Sigmoid colon (tissue), 7 donors: ENCODE measurements around the gene ANKRD44. TPM values are rescaled to one million over a fixed set of nuclear protein-coding genes. Genes with fewer than 3 reads are reported as not detected.

Experiments
- DNase-seq: peaks from one replicate; pipeline ENCODE4 v3.0.0-alpha.2; 2019
- H3K27ac ChIP-seq, 4 donors: fragments of 200-600 bp; sonication (generic); one replicate each; pipeline ENCODE4 v1.5.1; 2016 to 2019; ENCODE audit warnings: mild to moderate bottlenecking in 1 of 4
- H3K27me3 ChIP-seq, 3 donors: fragments of 200-600 bp; sonication (generic); one replicate each; pipeline ENCODE4 v1.5.1; 2019; ENCODE audit warnings: mild to moderate bottlenecking in 1 of 3
- H3K36me3 ChIP-seq, 4 donors: fragments of 200-600 bp; sonication (generic); one replicate each; pipeline ENCODE4 v1.5.1; 2016 to 2019
- H3K4me1 ChIP-seq, 4 donors: fragments of 200-600 bp; sonication (generic); one replicate each; pipeline ENCODE4 v1.5.1; 2017 to 2019
- H3K4me3 ChIP-seq, 4 donors: fragments of 200-600 bp; sonication (generic); one replicate each; pipeline ENCODE4 v1.5.1; 2017 to 2019; ENCODE audit warnings: mild to moderate bottlenecking in 2 of 4, moderate library complexity in 1 of 4
- H3K9me3 ChIP-seq, 4 donors: fragments of 200-600 bp in 3 of 4; sonication (generic) in 3 of 4; one replicate each; pipeline versions ENCODE4 v1.5.1 to v1.6.1; 2013 to 2019
- EP300 ChIP-seq, 4 donors: sonication (generic); formaldehyde crosslinking; IDR thresholded peaks; one replicate each; pipeline ENCODE4 v1.6.1; 2017; ENCODE audit warnings: antibody characterized with exemption in 4 of 4
- POLR2A ChIP-seq, 2 donors: fragments of 450-650 bp; IDR thresholded peaks; one replicate each; pipeline ENCODE4 v1.6.1; 2016; ENCODE audit warnings: antibody characterized with exemption in 2 of 2, mild to moderate bottlenecking in 2 of 2, moderate library complexity in 2 of 2
- POLR2AphosphoS5 ChIP-seq, 4 donors: sonication (generic); formaldehyde crosslinking; IDR thresholded peaks; one replicate each; pipeline ENCODE4 v1.6.1; 2017; ENCODE audit warnings: antibody characterized with exemption in 4 of 4
- WGBS, 2 donors: extraction: QIAGEN DNeasy Blood & Tissue Kit; methylation state at CpG; one replicate each; pipeline ENCODE4 v1.1.7; 2013; 5-methylcytosine and 5-hydroxymethylcytosine counted together
- intact Hi-C: fragments of 100-400 bp; cut with DNase I; formaldehyde crosslinking; loops from one replicate; pipeline ENCODE4 v1.15.1; 2023
- polyA plus RNA-seq, 3 donors: library from polyadenylated mRNA; stranded (reverse); fragments of 200-250 nt; gene quantifications; one replicate each; pipeline ENCODE4 v1.2.3, GENCODE V29; 2013
- total RNA-seq, 4 donors: library from RNA; depleted of rRNA; stranded (reverse); fragments of >200 nt; gene quantifications; one replicate each; pipeline ENCODE4 v1.1.0, GENCODE V29; 2016
- TF ChIP-seq, protein P1 (sequence below), 4 experiments: fragments of 450-650 bp in 3 of 4; fragments of 200-600 bp in 1 of 4; IDR thresholded peaks; one replicate each; pipeline ENCODE4 v1.5.1; 2016 to 2019; ENCODE audit warnings: antibody characterized with exemption in 4 of 4, mild to moderate bottlenecking in 3 of 4, moderate library complexity in 2 of 4
- donor health status: healthy with polysubstance abuse.
- donor health status: Bipolar disorder and iron deficiency.
- donor health status: healthy.

ANKRD44 gene
- total and polyA plus RNA-seq, 7 donors = 1.2 to 41.1 (median 34.2) TPM

DNA sequence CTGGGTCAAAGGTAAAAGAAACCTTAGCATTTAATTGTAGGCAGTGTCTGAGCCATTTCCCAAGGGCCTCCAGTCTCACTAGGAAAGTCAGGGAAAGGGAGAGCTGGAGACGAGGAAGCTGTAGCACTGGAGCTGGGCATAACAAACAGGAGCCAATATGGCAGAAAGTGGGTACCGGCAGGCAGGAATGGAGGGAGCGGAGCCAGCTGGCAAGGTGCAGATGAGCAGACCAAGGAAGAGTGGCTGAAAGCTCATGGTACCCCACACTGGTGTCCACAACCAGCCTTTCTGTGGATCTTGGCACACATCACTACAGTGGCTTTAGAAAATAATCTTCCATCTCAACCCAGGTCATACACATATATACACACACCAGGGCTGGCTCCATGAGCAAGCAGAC, 40.0 kb downstream of the ANKRD44 start:
- no peak overlapping the region for H3K4me3 ChIP-seq
- H3K27me3 ChIP-seq = no peaks in the 10 kb centered on the region
- intact Hi-C loops = no loop called here
- DNase-seq = no peak
- peaks cover 0 to 57% (median 48%) of the 10 kb centered on the region in 4 donors for H3K4me1 ChIP-seq
- no peaks in the 10 kb centered on the region for H3K9me3 ChIP-seq
- no peak for TF ChIP-seq POLR2A (IDR thresholded peaks at IDR 0.05)
- no peak for TF ChIP-seq EP300 (IDR thresholded peaks at IDR 0.05)
- TF ChIP-seq POLR2AphosphoS5 (IDR thresholded peaks at IDR 0.05) = no peak
- TF ChIP-seq, protein P1, sequence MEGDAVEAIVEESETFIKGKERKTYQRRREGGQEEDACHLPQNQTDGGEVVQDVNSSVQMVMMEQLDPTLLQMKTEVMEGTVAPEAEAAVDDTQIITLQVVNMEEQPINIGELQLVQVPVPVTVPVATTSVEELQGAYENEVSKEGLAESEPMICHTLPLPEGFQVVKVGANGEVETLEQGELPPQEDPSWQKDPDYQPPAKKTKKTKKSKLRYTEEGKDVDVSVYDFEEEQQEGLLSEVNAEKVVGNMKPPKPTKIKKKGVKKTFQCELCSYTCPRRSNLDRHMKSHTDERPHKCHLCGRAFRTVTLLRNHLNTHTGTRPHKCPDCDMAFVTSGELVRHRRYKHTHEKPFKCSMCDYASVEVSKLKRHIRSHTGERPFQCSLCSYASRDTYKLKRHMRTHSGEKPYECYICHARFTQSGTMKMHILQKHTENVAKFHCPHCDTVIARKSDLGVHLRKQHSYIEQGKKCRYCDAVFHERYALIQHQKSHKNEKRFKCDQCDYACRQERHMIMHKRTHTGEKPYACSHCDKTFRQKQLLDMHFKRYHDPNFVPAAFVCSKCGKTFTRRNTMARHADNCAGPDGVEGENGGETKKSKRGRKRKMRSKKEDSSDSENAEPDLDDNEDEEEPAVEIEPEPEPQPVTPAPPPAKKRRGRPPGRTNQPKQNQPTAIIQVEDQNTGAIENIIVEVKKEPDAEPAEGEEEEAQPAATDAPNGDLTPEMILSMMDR (IDR thresholded peaks at IDR 0.05) = no peak
- H3K27ac ChIP-seq = no peak overlapping the region
- H3K36me3 ChIP-seq = no peaks in the 10 kb centered on the region
- 83 to 93% methylated on average over 3 of the region's 3 CpGs for WGBS, 2 donors

DNA sequence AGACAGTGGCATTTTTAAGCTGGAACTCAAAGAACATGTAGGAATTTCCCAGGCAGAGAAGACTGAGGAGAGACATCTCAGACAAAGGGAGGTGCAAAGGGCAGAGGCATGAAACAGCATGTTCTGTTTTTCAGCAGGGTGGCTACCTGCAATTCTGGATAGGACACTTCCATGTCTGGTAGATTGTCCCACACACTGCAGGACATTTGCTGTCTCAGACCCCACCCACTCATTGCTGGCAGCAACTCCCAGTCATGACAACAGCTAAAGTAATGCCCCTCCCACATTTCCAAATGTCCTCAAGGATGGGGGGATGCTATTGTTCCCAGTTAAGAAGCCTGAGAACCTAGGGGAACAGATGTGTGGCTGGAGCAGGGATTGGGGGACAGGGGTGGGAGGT, 40.8 kb downstream of the ANKRD44 start:
- Histone ChIP-seq H3K27me3 (no peaks in the 10 kb centered on the region), H3K4me3 (no peak overlapping the region), H3K27ac (peak overlapping the region in 1 of 4 donors; percentile 43), H3K4me1 (peaks cover 0 to 65% (median 55%) of the 10 kb centered on the region in 4 donors), H3K9me3 (no peaks in the 10 kb centered on the region), H3K36me3 (no peaks in the 10 kb centered on the region)
- no peak for TF ChIP-seq POLR2A (IDR thresholded peaks at IDR 0.05)
- no peak for TF ChIP-seq EP300 (IDR thresholded peaks at IDR 0.05)
- TF ChIP-seq POLR2AphosphoS5 (IDR thresholded peaks at IDR 0.05) = no peak
- TF ChIP-seq, protein P1 (IDR thresholded peaks at IDR 0.05) = no peak
- intact Hi-C loops = no loop called here
- DNase-seq = no peak

DNA sequence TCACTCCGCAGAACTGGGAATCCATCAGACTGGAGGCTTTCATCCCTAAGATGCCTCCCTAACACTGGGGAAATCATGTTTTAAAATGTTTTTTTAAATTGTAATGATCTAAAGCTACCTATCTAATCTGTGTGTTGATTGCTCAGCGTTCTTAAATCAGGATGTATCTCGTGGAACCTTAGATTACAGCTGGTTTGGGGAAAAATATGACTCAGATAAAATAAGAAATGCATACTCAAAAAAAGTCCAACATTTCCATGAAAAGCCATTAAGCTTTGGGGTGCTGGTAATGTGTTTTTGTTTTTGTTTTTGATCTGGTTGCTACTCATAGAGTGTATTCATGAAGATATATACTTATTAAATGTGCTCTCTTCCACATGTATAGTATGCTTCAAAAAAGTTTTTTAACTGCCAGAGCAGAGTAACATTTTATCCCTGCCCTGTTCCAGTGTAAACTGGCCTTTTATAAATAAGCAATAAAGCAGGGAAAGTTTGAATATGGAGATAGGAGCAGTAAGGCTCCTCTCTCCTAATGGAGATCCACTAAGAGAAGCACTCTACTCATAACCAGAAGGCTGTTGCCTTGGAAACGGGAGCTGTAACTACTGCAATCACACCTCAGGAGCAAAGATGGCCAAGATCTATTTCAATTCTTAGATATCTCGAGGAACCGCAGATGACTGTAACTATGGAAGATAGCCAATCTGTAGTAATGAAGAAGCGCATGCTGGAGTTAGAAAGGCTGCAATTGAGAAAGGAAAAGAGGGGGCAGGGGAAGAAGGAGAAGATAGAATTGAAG, 41.6 kb downstream of the ANKRD44 start:
- intact Hi-C loops = no loop called here
- Histone ChIP-seq H3K27me3 (no peaks in the 10 kb centered on the region), H3K4me3 (no peak overlapping the region), H3K4me1 (peaks cover 0 to 65% (median 61%) of the 10 kb centered on the region in 4 donors), H3K27ac (peak overlapping the region in 3 of 4 donors; percentile 4 to 43 (median 18)), H3K36me3 (no peaks in the 10 kb centered on the region), H3K9me3 (no peaks in the 10 kb centered on the region)
- DNase-seq = no peak
- TF ChIP-seq, protein P1 (IDR thresholded peaks at IDR 0.05) = no peak
- WGBS, 2 donors = 67 to 81% methylated on average over 7 of the region's 7 CpGs

DNA sequence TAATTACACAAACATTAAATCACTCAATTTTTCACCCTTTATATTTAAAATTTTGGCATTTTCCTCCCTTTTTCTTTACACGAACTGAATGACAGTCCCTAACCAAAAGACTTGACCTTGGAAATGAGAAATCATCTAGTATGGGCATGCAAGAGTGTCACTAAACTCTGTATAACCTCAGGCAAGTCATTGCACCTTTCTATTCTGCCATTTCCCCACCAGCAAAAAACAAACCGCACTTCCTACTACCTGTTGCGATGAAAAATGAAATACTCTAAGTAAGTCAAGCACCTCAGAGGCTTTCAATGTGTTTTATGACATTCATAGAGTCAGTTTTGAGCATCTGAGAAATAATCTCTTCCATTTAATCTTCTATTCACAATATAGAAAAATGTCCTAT, 44.1 kb downstream of the ANKRD44 start:
- no peak overlapping the region for H3K4me3 ChIP-seq
- WGBS, 2 donors = 56 to 81% methylated on average over 3 of the region's 3 CpGs
- TF ChIP-seq EP300 (IDR thresholded peaks at IDR 0.05) (no peak), POLR2AphosphoS5 (IDR thresholded peaks at IDR 0.05) (no peak), POLR2A (IDR thresholded peaks at IDR 0.05) (no peak)
- TF ChIP-seq, protein P1 (IDR thresholded peaks at IDR 0.05) = no peak
- no peak overlapping the region for H3K27ac ChIP-seq
- H3K36me3 ChIP-seq = no peaks in the 10 kb centered on the region
- intact Hi-C loops = no loop called here
- no peaks in the 10 kb centered on the region for H3K9me3 ChIP-seq
- H3K27me3 ChIP-seq = no peaks in the 10 kb centered on the region
- DNase-seq = no peak
- H3K4me1 ChIP-seq = peaks cover 0 to 74% (median 66%) of the 10 kb centered on the region in 4 donors

DNA sequence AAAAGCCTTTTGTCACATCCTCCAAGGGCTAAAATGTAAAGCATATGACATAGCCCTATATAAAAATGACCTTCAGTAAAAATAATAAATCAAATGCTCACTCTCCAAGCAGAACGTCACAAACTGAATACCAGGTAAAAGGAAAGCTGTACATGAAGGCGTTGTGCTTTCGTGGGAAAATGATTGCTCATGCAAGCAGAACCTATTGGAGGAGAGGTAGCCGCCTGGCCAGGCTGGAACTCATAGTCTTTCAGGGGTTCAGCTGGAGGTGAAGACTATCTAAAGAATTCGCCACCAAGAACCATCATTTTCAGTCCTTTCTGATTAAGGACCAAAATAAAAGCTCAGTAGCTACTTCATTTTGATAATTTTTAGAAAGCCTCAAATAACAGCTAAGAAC, 44.7 kb downstream of the ANKRD44 start:
- no peak for DNase-seq
- Histone ChIP-seq H3K36me3 (no peaks in the 10 kb centered on the region), H3K4me1 (peaks cover 0 to 74% (median 66%) of the 10 kb centered on the region in 4 donors), H3K27me3 (no peaks in the 10 kb centered on the region), H3K27ac (no peak overlapping the region), H3K9me3 (no peaks in the 10 kb centered on the region), H3K4me3 (no peak overlapping the region)
- TF ChIP-seq, protein P1 (IDR thresholded peaks at IDR 0.05) = no peak
- TF ChIP-seq POLR2AphosphoS5 (IDR thresholded peaks at IDR 0.05) (no peak), POLR2A (IDR thresholded peaks at IDR 0.05) (no peak), EP300 (IDR thresholded peaks at IDR 0.05) (no peak)
- WGBS, 2 donors = 79 to 90% methylated on average over 5 of the region's 5 CpGs
- intact Hi-C loops = no loop called here
